Measurements from ENCODE around the gene BRSK2.

The BRSK2 gene

DNA sequence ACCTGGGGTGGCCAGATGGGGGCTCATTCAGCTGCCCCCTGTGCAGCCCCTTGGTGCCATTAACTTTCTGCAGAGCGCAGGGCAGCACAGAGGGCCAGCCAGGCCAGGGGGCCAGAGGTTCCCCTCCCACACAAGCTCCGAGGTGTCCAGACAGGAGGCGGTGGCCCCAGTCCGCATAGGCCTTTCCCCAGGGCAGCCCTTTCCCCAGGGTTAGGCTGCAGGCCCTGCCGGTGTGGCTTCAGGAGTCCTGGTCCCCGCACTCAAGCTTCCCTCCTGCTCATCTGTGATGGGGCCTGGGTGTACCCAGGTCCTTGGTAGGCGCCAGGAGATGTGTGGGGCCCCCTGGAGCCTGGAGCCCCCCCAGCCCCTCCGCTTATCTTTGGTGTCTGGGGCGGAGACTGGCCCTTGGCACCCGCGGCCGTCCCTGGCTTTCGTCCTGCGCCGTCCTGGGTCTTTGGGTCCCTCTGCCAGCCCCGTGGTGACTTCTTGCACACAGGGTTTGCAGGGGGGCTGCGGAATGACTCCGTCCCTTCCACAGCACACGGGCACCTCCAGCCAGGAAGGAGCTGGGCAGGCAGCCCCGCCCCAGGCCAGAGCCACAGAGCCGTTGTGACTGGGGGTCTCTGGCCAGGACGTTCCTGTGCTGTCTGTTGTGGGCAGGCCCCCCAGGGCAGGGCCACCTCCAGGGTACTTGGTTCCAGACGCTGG, 8.9 kb downstream of the BRSK2 start:
- Histone ChIP-seq H3K4me3 (ENCODE audit: low read depth, low read length) (no peak overlapping the region), H3K9ac (no peak overlapping the region), H3K27me3 (ENCODE audit: control insufficient read depth, insufficient read depth, low read length) (no peaks in the 10 kb centered on the region), H3K4me2 (ENCODE audit: low read length) (no peak overlapping the region), H3K79me2 (peaks cover 2% of the 10 kb centered on the region), H3K27ac (no peak overlapping the region), H2AFZ (no peak overlapping the region), H3K9me3 (ENCODE audit: control insufficient read depth, low read length) (no peaks in the 10 kb centered on the region), H3K36me3 (ENCODE audit: control insufficient read depth, insufficient read depth, low read length) (no peaks in the 10 kb centered on the region), H3K4me1 (no peaks in the 10 kb centered on the region)
- TF ChIP-seq, protein P1, sequence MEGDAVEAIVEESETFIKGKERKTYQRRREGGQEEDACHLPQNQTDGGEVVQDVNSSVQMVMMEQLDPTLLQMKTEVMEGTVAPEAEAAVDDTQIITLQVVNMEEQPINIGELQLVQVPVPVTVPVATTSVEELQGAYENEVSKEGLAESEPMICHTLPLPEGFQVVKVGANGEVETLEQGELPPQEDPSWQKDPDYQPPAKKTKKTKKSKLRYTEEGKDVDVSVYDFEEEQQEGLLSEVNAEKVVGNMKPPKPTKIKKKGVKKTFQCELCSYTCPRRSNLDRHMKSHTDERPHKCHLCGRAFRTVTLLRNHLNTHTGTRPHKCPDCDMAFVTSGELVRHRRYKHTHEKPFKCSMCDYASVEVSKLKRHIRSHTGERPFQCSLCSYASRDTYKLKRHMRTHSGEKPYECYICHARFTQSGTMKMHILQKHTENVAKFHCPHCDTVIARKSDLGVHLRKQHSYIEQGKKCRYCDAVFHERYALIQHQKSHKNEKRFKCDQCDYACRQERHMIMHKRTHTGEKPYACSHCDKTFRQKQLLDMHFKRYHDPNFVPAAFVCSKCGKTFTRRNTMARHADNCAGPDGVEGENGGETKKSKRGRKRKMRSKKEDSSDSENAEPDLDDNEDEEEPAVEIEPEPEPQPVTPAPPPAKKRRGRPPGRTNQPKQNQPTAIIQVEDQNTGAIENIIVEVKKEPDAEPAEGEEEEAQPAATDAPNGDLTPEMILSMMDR (IDR thresholded peaks at IDR 0.05): no peak

DNA sequence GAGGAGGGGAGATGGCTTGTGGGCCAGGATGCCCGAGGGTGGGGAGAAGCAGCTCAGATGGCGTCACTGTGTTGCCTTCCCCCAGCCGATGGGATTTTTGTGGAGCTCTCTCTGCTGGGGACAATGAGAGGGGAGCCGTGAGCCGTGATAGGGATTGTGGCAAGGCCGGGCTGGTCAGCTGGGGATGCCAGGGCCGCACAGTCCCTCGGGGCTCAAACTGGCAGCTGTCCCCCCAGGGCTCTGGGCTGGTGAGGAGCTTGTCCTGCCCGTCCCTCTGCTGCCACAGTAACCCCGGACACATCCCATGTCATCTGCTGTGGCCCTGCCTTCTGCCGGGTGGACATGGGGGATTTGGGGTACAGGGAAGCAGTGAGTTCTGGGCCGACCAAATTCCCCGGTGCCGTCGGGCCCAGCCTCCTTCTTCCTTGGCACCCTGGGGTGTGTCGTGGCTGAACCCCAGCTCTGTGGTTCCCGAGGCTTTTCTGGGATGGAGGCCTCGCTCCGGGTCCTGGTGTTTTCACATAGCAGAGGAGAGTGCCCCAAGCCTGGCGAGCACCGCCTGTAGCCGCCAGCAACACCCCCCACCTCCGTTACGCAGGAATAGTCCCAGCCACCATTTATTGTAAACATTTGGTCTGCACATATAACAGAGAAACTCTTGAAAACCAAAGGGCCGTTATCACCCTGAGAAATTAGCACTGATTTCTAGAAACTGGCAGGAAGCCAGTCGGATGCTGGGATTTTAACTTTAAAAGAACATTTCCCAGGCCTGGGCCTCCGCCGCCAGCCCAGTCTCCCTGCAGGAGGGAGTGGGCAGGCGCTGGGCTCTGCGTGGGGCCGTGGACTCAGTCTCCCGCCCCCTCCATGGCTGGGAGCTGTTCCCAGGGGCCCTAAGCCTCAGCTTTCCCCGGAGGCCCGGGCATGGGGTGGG, 9.9 kb downstream of the BRSK2 start:
- Histone ChIP-seq H3K4me1 (no peaks in the 10 kb centered on the region), H3K4me2 (ENCODE audit: low read length) (no peak overlapping the region), H3K27me3 (ENCODE audit: control insufficient read depth, insufficient read depth, low read length) (no peaks in the 10 kb centered on the region)

DNA sequence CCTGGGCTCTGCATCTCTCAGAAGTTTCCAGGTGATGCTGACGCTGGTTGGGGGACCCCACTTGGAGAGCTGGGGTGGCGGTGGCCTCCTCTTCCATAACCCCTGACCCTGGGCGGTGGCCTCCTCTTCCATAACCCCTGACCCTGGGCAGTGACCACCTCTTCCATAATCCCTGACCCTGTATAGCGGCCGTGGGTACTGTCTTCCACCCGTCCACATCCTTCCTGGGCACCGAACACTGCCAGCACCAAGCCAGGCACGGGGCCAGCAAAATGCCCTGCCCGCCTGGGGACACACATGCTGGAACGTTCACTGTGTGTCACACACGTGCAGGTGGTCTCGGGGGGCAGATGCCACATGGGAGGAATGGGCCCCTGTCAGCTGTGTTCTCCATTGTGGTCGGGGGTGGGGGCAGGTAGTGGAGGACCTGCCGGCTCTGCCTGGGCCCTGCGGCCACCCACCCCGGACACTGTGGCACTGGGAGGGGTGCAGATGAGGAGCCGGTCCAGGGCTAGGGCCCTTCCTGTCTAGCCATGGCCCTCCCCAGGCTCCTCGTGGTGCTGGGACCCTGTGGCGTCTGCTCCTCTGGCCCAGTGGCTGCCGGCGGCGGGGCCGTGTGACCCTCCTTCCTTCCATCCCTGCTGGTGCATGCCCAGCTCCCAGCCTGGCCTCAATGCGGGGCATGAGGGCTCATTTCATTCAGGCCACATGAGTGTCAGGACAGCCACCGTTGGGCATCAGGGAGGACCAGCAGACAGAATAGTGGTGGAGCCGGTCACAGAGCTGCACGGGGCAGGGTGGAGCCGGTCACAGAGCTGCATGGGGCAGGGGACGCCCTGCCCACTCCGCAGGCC, 10.8 kb downstream of the BRSK2 start:
- H3K79me2 ChIP-seq: peaks cover 2% of the 10 kb centered on the region
- H2AFZ ChIP-seq: no peak overlapping the region
- TF ChIP-seq, protein P1 (IDR thresholded peaks at IDR 0.05): no peak
- H3K4me1 ChIP-seq: peaks cover 2% of the 10 kb centered on the region
- H3K9me3 ChIP-seq (ENCODE audit: control insufficient read depth, low read length): no peaks in the 10 kb centered on the region
- H3K27me3 ChIP-seq (ENCODE audit: control insufficient read depth, insufficient read depth, low read length): no peaks in the 10 kb centered on the region
- no peaks in the 10 kb centered on the region for H3K36me3 ChIP-seq (ENCODE audit: control insufficient read depth, insufficient read depth, low read length)
- no peak overlapping the region for H3K4me2 ChIP-seq (ENCODE audit: low read length)
- no peak overlapping the region for H3K27ac ChIP-seq
- H3K9ac ChIP-seq: no peak overlapping the region
- no peak overlapping the region for H3K4me3 ChIP-seq (ENCODE audit: low read depth, low read length)

More for the DNA sequence above, 9.9 kb downstream of the BRSK2 start:
- no peak overlapping the region for H3K9ac ChIP-seq
- H3K79me2 ChIP-seq: peaks cover 2% of the 10 kb centered on the region
- H3K4me3 ChIP-seq (ENCODE audit: low read depth, low read length): no peak overlapping the region
- H3K36me3 ChIP-seq (ENCODE audit: control insufficient read depth, insufficient read depth, low read length): no peaks in the 10 kb centered on the region
- H3K27ac ChIP-seq: no peak overlapping the region
- H2AFZ ChIP-seq: no peak overlapping the region
- TF ChIP-seq, protein P1 (IDR thresholded peaks at IDR 0.05): no peak
- no peaks in the 10 kb centered on the region for H3K9me3 ChIP-seq (ENCODE audit: control insufficient read depth, low read length)

DNA sequence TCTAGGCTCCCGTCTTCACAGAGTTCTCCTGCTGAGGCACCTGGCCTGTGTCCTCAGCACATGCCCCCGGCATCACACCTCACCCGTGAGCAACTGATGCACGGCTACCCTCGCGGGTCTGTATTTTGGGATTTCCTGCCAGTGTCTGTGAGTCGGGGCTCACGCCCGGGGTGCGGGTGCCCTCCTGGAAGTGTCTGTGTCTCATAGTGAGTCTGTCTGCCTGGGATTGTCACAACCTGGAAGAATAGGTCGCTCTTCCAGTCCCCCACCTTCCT, 11.4 kb downstream of the BRSK2 start:
- peaks cover 2% of the 10 kb centered on the region for H3K4me1 ChIP-seq
- TF ChIP-seq, protein P1 (IDR thresholded peaks at IDR 0.05): no peak
- no peaks in the 10 kb centered on the region for H3K9me3 ChIP-seq (ENCODE audit: control insufficient read depth, low read length)
- no peak overlapping the region for H3K4me2 ChIP-seq (ENCODE audit: low read length)
- no peak overlapping the region for H3K9ac ChIP-seq
- no peaks in the 10 kb centered on the region for H3K27me3 ChIP-seq (ENCODE audit: control insufficient read depth, insufficient read depth, low read length)
- no peak overlapping the region for H3K4me3 ChIP-seq (ENCODE audit: low read depth, low read length)
- no peaks in the 10 kb centered on the region for H3K36me3 ChIP-seq (ENCODE audit: control insufficient read depth, insufficient read depth, low read length)
- peaks cover 2% of the 10 kb centered on the region for H3K79me2 ChIP-seq
- H2AFZ ChIP-seq: no peak overlapping the region
- H3K27ac ChIP-seq: no peak overlapping the region
